T1000 (cell line): ENCODE results near the gene GIT1.
"Not testable (repeated sequence)": the region's sequence is repeated elsewhere in the genome, so short reads cannot be mapped to it uniquely, and the experiment has no call there.

Experiments used
- DNase-seq: peaks from one replicate; lab custom pipeline; 2025; ENCODE audit warnings: mixed read lengths; lab: John Stamatoyannopoulos, UW

GIT1 gene

GRCh38 chr17:29567554-29568330 lies 21.7 kb downstream of the GIT1 start:
- peak; percentile 33 for DNase-seq

GRCh38 chr17:29567304-29567553 lies 22.2 kb downstream of the GIT1 start:
- no peak for DNase-seq

- DNase-seq: peak; percentile 77
Observed at GRCh38 chr17:29566473-29567303, 22.8 kb downstream of the GIT1 start, which contains the start of gene ABHD15. Gene ABHD15 (minus strand): TSS chr17:29567037. CDS start chr17:29566966, 71 bp downstream.

GRCh38 chr17:29565643-29566472 lies 23.6 kb downstream of the GIT1 start:
- DNase-seq: no peak

GRCh38 chr17:29563816-29564215 lies 25.6 kb downstream of the GIT1 start:
- no peak for DNase-seq

DNA sequence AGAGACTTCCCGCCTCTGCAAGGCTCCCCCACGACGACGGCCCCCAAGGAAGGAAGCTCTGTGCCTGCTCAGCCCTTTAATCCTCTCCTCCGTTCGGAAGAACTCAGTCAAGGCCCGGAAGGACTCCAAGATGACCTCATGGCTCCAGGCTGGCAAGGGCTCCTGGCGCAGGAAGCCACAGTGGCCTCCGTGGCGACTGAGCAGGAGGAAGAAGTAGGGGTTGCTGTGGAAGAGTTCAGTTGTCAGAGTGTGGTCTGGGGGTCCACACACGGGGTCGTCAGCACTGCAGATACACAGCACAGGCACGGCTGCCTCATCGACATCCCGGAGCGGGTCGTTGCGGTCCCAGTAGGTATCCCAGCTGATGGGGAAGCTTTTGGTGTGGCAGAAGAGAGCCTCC lies 26.8 kb downstream of the GIT1 start:
- no peak for DNase-seq

DNA sequence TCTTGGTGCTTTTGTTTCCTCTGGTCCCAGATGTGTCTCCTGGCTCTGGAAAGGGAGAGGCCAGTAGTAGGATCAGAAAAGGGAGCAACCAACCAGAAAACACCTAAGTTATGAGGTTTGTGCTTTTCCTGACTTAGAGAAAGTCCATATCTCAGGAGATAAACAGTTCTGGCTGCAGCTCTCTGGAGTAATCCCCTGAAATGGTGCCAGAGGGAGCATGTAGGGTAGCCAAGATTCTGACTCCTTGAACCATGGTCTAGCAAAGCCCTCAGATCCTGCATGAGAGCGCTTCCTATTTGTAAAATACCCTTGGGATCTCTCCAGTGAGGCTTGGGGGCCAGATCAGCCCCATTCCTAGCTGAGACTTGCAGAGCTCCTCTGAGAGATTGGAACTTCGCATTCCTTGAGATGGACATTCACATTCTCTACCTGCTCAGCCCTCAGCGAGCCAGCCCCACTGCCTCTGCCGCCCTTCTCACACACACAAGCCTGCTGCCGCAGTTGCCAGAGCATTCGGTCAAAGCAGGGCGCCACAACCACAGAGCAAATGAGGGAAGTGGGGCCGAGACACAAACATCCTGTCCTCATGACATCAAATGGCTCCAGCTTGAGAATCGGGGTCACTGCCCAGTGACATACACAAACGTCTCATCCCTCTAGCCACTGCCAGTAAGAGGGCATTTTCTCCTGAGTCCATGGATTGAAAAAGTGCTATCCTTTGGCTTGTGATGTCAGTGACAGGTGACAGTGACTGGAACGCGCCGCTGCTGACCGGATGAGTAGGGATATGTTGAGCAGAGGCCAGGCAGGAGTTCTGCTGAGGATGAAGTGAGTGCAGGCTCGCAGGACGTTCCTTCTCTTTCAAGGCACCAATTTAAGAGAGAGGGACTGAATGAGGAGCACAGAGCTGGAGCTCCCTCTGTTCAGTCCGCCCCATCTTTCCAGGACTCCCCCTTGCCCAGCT lies 27.6 kb downstream of the GIT1 start:
- DNase-seq: no peak

DNA sequence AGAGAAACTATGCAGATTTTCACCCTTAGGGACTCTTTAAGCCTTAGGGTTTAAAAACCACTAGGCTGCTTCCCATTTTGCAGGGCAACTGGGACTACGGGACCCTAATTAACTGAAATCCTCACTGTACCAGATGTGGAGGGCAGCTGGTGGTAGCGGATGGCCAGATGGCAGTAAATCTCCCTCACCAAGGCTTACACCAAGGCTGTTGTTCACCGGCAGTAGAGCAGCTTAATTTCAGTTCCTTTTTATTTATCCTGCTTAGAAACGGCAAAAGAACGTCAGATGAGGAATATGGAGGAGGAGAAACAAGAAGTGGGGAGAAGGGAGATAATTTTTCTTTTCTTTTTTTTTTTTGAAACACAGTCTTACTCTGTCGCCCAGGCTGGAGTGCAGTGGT lies 29.1 kb downstream of the GIT1 start:
- DNase-seq: no peak

GRCh38 chr17:29559640-29560039 lies 29.8 kb downstream of the GIT1 start:
- DNase-seq: no peak

DNA sequence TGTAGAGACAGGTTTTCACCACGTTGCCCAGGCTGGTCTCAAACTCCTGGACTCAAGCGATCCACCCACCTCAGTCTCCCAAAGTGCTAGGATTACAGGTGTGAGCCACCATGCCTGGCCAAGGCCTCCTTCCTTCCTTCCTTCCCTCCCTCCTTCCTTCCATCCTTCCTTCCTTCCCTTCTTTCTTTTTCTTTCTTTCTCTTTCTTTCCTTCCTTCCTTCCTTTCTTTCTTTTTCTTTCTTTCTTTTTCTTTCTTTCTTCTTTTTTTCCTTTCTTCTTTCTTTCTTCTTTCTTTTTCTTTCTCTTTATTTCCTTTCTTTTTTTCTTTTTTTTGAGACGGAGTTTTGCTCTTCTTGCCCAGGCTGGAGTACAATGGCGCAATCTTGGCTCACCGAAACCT lies 31.3 kb downstream of the GIT1 start:
- DNase-seq: not testable (repeated sequence)

DNA sequence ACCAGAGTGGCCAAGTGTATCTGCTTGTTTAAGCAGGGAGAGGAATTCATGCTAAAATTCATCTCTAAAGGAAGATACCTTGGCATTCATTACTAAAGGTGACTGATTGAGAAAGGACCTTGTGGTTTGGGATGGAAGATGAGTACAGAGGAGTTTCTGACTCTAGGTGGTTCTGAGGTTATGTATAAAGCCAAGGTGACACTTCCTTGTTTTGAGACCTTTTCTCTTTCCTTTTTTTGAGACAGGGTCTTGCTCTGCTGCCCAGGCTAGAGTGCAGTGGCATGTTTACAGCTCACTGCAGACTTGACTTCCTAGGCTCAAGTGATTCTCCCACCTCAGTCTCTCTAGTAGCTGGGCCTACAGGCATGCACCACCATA lies 31.7 kb downstream of the GIT1 start:
- DNase-seq: no peak

DNA sequence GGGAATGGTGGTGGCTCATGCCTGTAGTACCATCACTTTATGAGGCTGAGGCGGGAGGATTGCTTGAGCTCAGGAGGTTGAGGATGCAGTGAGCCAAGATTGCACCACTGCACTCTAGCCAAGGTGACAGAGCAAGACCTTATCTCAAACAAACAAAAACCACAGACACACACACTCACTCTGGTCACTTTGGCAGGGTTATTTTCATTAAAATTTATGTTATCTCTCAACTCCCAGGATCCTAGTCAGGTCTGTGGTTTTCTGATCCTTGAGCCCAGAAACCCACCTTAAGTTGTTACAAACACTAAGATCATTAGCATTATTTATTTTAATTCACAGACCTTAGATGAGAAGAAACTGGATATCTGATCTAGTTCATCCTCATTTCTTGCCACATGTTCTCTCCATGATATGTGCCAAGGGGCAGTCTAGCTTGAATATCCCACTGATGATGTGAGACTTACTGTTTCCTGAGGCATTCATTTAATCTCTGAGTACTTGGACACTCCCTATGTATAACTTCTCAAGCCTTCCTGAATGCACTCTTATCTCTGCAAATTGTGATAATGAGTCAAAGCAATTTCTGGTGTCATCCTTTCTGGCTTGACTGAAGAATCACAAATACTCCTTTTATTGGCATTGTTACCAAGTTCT lies 32.2 kb downstream of the GIT1 start:
- DNase-seq: no peak

GRCh38 chr17:29555840-29556239 lies 33.6 kb downstream of the GIT1 start:
- no peak for DNase-seq

DNA sequence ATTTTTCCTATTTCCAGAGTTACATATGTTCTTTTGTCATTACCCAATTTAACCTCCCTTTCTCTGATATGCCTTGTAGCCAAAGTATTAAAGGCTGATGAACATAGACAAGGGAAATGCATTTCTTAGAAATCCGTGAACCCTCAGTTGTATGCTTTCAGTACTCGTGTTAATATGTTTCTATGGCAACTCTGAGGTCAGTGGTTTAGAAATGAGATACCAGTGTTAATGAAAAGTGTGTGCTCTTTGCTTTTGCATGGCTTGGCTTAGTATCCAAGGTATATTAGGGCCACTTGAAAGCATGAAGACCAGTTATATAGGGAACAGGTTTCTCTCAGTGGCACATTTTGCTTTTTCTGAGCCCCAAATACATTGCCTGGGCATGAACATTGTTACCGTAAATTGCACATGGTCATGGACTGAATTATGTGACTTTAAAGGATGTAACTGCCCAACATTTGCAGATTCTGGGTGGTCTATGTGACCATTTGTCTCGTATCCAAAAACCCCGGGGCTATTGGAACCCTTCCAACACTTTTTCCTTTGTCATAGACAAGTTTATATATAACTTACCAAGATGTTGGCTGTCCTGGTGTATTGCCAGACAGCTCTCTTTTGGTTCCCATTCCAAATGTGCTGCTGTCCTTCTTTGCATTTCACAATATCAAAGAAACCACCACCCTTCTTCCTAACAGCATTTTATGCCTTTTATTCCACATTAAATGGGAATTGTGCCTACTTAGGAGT lies 40.1 kb downstream of the GIT1 start:
- no peak for DNase-seq

GRCh38 chr17:29546830-29547229 lies 42.6 kb downstream of the GIT1 start:
- DNase-seq: no peak

- no peak for DNase-seq
Observed at GRCh38 chr17:29546085-29546484, 43.4 kb downstream of the GIT1 start.

- DNase-seq: no peak
Observed at GRCh38 chr17:29544066-29544465, 45.4 kb downstream of the GIT1 start.

- no peak for DNase-seq
Observed at GRCh38 chr17:29533976-29534375, 55.5 kb downstream of the GIT1 start.

DNA sequence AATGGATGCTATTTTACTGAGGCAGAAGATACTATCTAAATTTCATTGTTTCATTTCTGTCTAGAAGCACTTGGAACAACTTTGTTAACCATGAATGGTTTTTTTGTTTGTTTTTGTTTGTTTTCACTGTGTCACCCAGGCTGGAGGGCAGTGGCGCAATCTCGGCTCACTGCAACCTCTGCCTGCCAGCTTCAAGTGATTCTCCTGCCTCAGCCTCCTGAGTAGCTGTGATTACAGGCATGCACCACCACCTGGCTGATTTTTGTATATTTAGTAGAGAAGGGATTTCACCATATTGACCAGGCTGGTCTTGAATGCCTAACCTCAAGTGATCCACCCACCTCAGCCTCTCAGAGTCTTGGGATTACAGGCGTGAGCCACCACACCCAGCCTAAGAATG lies 63.1 kb downstream of the GIT1 start:
- no peak for DNase-seq

GRCh38 chr17:29524692-29525091 lies 64.8 kb downstream of the GIT1 start:
- no peak for DNase-seq
